Gastroesophageal sphincter (tissue), 4 donors: ENCODE data around the gene PARG. TPM values are rescaled to one million over a fixed set of nuclear protein-coding genes. Genes with fewer than 3 reads are reported as not detected.
"Not testable (repeated sequence)": the region's sequence is repeated elsewhere in the genome, so short reads cannot be mapped to it uniquely, and the experiment has no call there.

Source experiments
- ATAC-seq: fragments of 150-250 bp; one replicate; pipeline ENCODE4 v1.9.1; 2016; ENCODE audit warnings: mild to moderate bottlenecking, moderate library complexity
- H3K27ac ChIP-seq, 4 donors: fragments of 200-600 bp; sonication (generic) in 3 of 4; 1 replicate in 3 of 4; 2 replicates in 1 of 4; pipeline ENCODE4 v1.5.1; 2016 to 2019
- H3K27me3 ChIP-seq: fragments of 200-600 bp; sonication (generic); one replicate; pipeline ENCODE4 v1.5.1; 2019
- H3K36me3 ChIP-seq, 2 donors: fragments of 200-600 bp; sonication (generic); one replicate each; pipeline ENCODE4 v1.5.1; 2019; ENCODE audit warnings: control low read depth in 1 of 2
- H3K4me1 ChIP-seq, 3 donors: fragments of 200-600 bp; sonication (generic); 1 replicate in 2 of 3; 2 replicates in 1 of 3; pipeline ENCODE4 v1.5.1; 2016 to 2019; ENCODE audit warnings: control low read depth in 2 of 3
- H3K4me3 ChIP-seq, 2 donors: fragments of 200-600 bp; sonication (generic); one replicate each; pipeline ENCODE4 v1.5.1; 2019; ENCODE audit warnings: mild to moderate bottlenecking in 1 of 2, moderate library complexity in 1 of 2
- H3K9me3 ChIP-seq, 3 donors: fragments of 200-600 bp; sonication (generic); one replicate each; pipeline ENCODE4 v1.5.1; 2017 to 2019; ENCODE audit warnings: control low read depth in 2 of 3
- POLR2A ChIP-seq, 2 donors: fragments of 450-650 bp; IDR thresholded peaks; one replicate each; pipeline ENCODE4 v1.6.1; 2017; ENCODE audit warnings: antibody characterized with exemption in 2 of 2, mild to moderate bottlenecking in 2 of 2, moderate library complexity in 1 of 2
- POLR2AphosphoS5 ChIP-seq: sonication (generic); formaldehyde crosslinking; IDR thresholded peaks from one replicate; pipeline ENCODE4 v1.6.1; 2017; ENCODE audit warnings: antibody characterized with exemption
- WGBS, 2 donors: methylation state at CpG; one replicate each; pipeline ENCODE4 v1.1.5; 2018; ENCODE audit warnings: low coverage in 1 of 2; 5-methylcytosine and 5-hydroxymethylcytosine counted together
- total RNA-seq, 4 donors: library from RNA; depleted of rRNA; stranded (reverse); fragments of >200 nt; gene quantifications; one replicate each; pipeline ENCODE4 v1.1.0, GENCODE V29; 2016

Gene PARG
- 10 to 100 TPM; 24.7 to 47.6 (median 29.0) TPM for total RNA-seq

GRCh38 chr10:49941447-49942338 lies at the start of gene PARG, which contains the start of gene TIMM23B:
TSS of gene PARG (minus strand) at chr10:49942027. CDS start at chr10:49941725, 302 bp downstream.
TSS of gene TIMM23B (plus strand) at chr10:49942053. CDS start at chr10:49942195, 142 bp downstream.
- 0% methylated on average over 10 of the region's 81 CpGs; no CpG with 5 or more reads in 1 of the 2 donors for WGBS, 2 donors
- H3K27me3 ChIP-seq, H3K9me3 ChIP-seq: not testable (repeated sequence)
- peaks cover 0 to 34% (median 8%) of the 10 kb centered on the region in 3 donors for H3K4me1 ChIP-seq
- peaks cover 0 to 13% of the 10 kb centered on the region in 2 donors for H3K36me3 ChIP-seq
- ATAC-seq: peak; percentile 93
- TF ChIP-seq POLR2A (IDR thresholded peaks at IDR 0.05): peak; percentile 48 to 50
- peak; percentile 69 for TF ChIP-seq POLR2AphosphoS5
- peak within 1 kb of the TSS; percentile 80 to 100 for H3K4me3 ChIP-seq
- H3K27ac ChIP-seq: peak within 1 kb of the TSS; percentile 72 to 83 (median 81)

DNA sequence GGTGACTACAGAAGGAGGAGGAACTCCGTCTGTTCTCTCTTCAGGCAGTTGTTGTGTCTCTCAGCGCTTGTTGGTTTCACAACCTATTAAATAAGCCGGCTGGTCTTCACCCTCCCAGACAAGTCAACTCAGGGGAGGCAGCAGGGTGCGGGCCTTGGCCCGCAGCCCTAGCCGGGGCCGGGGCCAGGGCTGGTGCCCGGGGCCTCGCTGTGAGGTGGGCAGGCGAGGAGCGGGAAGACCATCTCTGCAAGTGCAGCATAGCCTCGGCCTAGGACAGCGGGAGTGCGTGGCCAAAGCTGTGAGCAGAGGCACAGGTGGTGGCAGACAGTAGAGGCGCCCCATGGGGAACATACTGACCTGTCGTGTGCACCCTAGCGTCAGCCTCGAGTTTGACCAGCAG lies 46.5 kb upstream of the PARG start, which contains the start of gene AGAP6:
Gene AGAP6, plus strand, starts transcription at position 31 of the 400 bp plus-strand sequence. Its CDS starts 310 bp downstream, at position 341.
- peaks cover 0 to 19% of the 10 kb centered on the region in 2 donors for H3K36me3 ChIP-seq
- H3K4me3 ChIP-seq, H3K9me3 ChIP-seq, H3K27ac ChIP-seq, H3K27me3 ChIP-seq, H3K4me1 ChIP-seq, ATAC-seq: not testable (repeated sequence)
- no CpG with 5 or more reads among the region's 18 CpGs for WGBS, 2 donors

DNA sequence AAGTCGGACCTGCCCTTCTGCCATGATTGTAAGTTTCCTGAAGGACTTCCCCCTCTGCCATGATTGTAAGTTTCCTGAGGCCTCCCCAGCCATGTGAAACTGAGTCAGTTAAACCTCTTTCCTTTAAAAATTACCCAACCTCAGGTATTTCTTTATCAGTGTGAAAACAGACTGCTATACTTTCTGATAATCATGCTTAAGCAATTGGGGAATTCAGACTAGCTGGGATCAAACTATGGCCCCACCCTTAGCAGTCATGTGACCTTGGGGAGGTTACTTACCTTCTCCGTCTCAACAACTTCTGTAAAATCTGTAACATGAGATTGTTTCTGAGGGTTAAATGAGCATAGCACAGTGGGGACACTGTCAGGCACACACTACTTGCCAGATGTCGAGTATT lies 45.4 kb upstream of the PARG start:
- not testable (repeated sequence) for H3K27me3 ChIP-seq, H3K9me3 ChIP-seq, ATAC-seq, H3K4me3 ChIP-seq, H3K27ac ChIP-seq, H3K4me1 ChIP-seq
- peaks cover 0 to 12% of the 10 kb centered on the region in 2 donors for H3K36me3 ChIP-seq
- WGBS, 2 donors: 80% methylated on average over 1 of the region's 3 CpGs; no CpG with 5 or more reads in 1 of the 2 donors

DNA sequence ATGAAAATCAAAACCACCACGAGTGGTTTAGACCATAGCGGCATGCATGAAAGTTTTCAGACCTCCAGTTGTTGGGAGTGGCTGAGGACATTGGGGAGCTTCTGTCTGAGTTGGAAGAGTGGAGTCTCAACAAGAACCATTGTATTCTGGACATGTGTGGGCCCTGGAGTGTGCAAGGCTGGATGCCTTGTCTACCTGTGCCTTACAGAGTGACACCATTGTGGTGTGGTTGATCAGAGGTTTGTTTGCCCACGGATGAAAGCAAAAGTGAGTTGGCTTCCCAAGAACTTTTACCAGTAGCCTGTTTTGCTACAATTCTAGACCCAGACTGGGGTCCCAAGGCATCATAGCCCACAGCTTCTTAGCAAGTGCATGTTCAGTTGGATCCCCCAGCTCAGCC lies 35.9 kb upstream of the PARG start:
- H3K4me3 ChIP-seq, H3K4me1 ChIP-seq, H3K27ac ChIP-seq, ATAC-seq, H3K27me3 ChIP-seq, H3K9me3 ChIP-seq: not testable (repeated sequence)
- H3K36me3 ChIP-seq: peaks cover 0 to 21% of the 10 kb centered on the region in 2 donors
- 80% methylated on average over 2 of the region's 3 CpGs; no CpG with 5 or more reads in 1 of the 2 donors for WGBS, 2 donors

- H3K4me1 ChIP-seq, ATAC-seq, H3K27ac ChIP-seq, H3K9me3 ChIP-seq, H3K4me3 ChIP-seq, H3K27me3 ChIP-seq: not testable (repeated sequence)
- H3K36me3 ChIP-seq: peaks cover 0 to 21% of the 10 kb centered on the region in 2 donors
- WGBS, 2 donors: 71% methylated on average over 2 of the region's 3 CpGs; no CpG with 5 or more reads in 1 of the 2 donors
These were observed 30.3 kb upstream of the PARG start for GRCh38 chr10:49972094-49972493.

DNA sequence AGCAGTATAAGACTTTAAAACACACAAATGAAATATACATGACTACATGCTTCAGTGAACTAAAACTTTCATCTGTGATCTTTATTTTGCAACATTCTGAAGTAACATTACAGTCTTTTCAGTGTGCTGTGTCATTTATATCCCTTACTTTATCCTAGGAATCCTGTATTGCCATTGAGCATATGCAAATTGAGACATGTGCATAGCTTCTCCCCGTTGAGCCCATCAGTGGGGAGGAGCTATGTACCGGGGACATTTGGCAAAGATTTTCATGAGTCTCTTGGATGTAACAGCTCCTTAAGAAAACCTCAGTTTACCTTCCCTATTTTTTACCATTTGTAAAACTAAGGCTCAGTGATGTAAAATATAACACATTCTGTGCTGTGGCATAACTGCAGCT lies 29.6 kb upstream of the PARG start:
- 61% methylated on average over 2 of the region's 2 CpGs; no CpG with 5 or more reads in 1 of the 2 donors for WGBS, 2 donors
- not testable (repeated sequence) for H3K4me3 ChIP-seq

DNA sequence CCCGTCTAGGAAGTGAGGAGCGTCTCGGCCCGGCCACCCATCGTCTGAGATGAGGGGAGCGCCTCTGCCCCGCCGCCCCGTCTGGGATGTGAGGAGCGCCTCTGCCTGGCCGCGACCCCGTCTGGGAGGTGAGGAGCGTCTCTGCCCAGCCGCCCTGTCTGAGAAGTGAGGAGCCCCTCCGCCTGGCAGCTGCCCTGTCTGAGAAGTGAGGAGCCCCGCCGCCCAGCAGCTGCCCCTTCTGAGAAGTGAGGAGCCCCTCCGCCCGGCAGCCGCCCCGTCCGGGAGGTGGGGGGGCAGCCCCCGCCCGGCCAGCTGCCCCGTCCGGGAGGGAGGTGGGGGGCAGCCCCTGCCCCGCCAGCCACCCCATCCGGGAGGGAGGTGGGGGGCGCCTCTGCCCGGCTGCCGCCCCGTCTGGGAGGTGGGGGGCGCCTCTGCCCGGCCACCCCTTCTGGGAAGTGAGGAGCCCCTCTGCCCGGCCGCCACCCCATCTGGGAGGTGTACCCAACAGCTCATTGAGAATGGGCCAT lies 28.6 kb upstream of the PARG start:
- H3K27ac ChIP-seq, H3K9me3 ChIP-seq, H3K4me3 ChIP-seq, H3K4me1 ChIP-seq, ATAC-seq, H3K27me3 ChIP-seq: not testable (repeated sequence)
- peaks cover 0 to 18% of the 10 kb centered on the region in 2 donors for H3K36me3 ChIP-seq
- no CpG with 5 or more reads among the region's 37 CpGs for WGBS, 2 donors

More for the DNA sequence above, 29.6 kb upstream of the PARG start:
- not testable (repeated sequence) for H3K27me3 ChIP-seq, H3K4me1 ChIP-seq, H3K9me3 ChIP-seq, H3K27ac ChIP-seq, ATAC-seq
- peaks cover 0 to 21% of the 10 kb centered on the region in 2 donors for H3K36me3 ChIP-seq

DNA sequence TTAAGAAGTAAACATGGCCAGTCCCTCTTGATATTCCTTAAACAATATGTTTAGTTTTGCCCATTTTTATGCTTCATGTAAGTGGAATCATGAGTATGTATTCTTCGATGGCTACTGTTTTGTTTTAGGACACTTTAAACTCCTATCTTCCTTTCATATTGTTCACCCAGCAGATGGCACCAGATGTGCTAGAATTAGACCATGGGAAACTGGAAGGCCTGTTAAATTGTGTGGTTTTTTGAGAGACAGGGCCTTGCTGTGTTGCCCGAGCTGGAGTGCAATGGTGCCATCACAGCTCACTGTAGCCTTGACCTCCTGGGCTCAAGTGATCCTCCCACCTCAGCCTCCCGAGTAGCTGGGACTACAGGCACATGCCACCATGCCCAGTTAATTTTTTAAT lies 11.3 kb upstream of the PARG start:
- not testable (repeated sequence) for H3K27ac ChIP-seq, H3K4me3 ChIP-seq, H3K27me3 ChIP-seq, H3K9me3 ChIP-seq, H3K4me1 ChIP-seq, ATAC-seq
- peaks cover 0 to 52% of the 10 kb centered on the region in 2 donors for H3K36me3 ChIP-seq
- WGBS, 2 donors: 82 to 86% methylated on average over 1 of the region's 3 CpGs

DNA sequence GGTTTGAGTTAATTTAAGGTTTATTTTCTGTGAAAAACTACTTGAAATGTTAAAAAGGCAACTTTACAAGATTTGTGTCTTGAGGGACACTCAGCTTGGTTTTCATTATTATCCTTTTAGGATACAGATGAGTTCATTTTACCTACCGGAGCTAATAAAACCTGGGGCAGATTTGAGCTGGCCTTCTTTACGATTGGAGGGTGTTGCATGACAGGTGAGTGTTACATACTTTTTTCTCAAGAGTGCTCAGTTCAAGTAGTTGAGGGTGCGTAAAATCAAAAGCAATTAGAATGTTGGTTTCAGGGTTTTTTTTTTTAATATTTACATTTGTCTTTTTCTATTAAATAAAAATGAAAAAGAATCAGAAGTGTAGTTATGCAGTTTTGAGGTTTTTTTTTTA lies 10.2 kb upstream of the PARG start:
- not testable (repeated sequence) for H3K4me3 ChIP-seq, H3K27ac ChIP-seq, ATAC-seq, H3K9me3 ChIP-seq, H3K4me1 ChIP-seq, H3K27me3 ChIP-seq
- H3K36me3 ChIP-seq: peaks cover 0 to 52% of the 10 kb centered on the region in 2 donors
- WGBS, 2 donors: 87 to 91% methylated on average over 3 of the region's 3 CpGs

GRCh38 chr10:49948737-49949136 lies 6.9 kb upstream of the PARG start:
- not testable (repeated sequence) for H3K27me3 ChIP-seq, ATAC-seq

GRCh38 chr10:49948142-49948541 lies 6.3 kb upstream of the PARG start:
- H3K9me3 ChIP-seq, ATAC-seq, H3K27ac ChIP-seq, H3K4me1 ChIP-seq, H3K4me3 ChIP-seq, H3K27me3 ChIP-seq: not testable (repeated sequence)
- H3K36me3 ChIP-seq: peaks cover 0 to 37% of the 10 kb centered on the region in 2 donors
- WGBS, 2 donors: 100% methylated on average over 1 of the region's 2 CpGs

More at GRCh38 chr10:49948737-49949136, 6.9 kb upstream of the PARG start:
- not testable (repeated sequence) for H3K4me3 ChIP-seq, H3K4me1 ChIP-seq, H3K9me3 ChIP-seq, H3K27ac ChIP-seq
- 90 to 100% methylated on average over 2 of the region's 2 CpGs for WGBS, 2 donors
- H3K36me3 ChIP-seq: peaks cover 0 to 43% of the 10 kb centered on the region in 2 donors

GRCh38 chr10:49943607-49944006 lies 1.8 kb upstream of the PARG start:
- not testable (repeated sequence) for H3K27ac ChIP-seq, H3K4me3 ChIP-seq, H3K9me3 ChIP-seq, H3K27me3 ChIP-seq, ATAC-seq
- Histone ChIP-seq H3K4me1 (peaks cover 0 to 34% (median 8%) of the 10 kb centered on the region in 3 donors), H3K36me3 (peaks cover 0 to 30% of the 10 kb centered on the region in 2 donors)
- WGBS, 2 donors: 82 to 100% methylated on average over 1 to 2 of the region's 2 CpGs

DNA sequence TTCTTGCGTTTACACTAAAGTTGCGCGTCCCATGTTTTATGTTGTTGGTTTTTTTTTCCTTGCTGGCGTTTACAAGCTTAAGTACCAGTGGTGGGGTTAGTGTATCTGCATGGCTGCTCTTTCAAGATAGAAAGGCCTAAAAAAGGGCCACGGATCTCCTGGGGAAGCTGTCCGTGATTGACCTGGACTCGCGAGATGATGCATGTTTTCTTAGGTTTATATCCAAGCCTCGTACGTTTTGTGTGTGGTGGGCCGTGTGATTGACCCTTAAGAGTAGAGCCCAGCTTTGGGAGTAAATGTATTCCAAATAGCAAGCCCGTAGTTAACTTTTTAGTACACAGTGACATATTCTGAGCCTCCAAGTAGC lies 495 bp upstream of the PARG start:
- WGBS, 2 donors: 0% methylated on average over 1 to 2 of the region's 12 CpGs
- Histone ChIP-seq H3K4me1 (peaks cover 0 to 34% (median 8%) of the 10 kb centered on the region in 3 donors), H3K4me3 (peak overlapping the region; percentile 80 to 100), H3K36me3 (peaks cover 0 to 20% of the 10 kb centered on the region in 2 donors), H3K27ac (peak overlapping the region; percentile 72 to 83 (median 81))
- not testable (repeated sequence) for H3K27me3 ChIP-seq, H3K9me3 ChIP-seq, ATAC-seq
